Endothelial cell of umbilical vein (primary cell): ENCODE data around the gene HTR3A. TPM values are rescaled to one million over a fixed set of nuclear protein-coding genes. Genes with fewer than 3 reads are reported as not detected.

ENCODE experiments used
- BruUV-seq: library from RNA; stranded (reverse); fragments of 400-500 nt; replicated peaks from 2 replicates; lab custom pipeline; 2021; lab: Mats Ljungman, UMichigan
- CTCF ChIA-PET: fragments of 300-600, 350-600 bp; sonication (Branson Sonifier 250); formaldehyde crosslinking; loops from one replicate; lab custom pipeline; 2021; ENCODE audit warnings: antibody characterized with exemption, inconsistent platforms; lab: Charles Lee
- POLR2A ChIA-PET: fragments of 300-600, 350-600 bp; sonication (Branson Sonifier 250); formaldehyde crosslinking; loops from one replicate; lab custom pipeline; 2021; ENCODE audit warnings: antibody characterized with exemption, inconsistent platforms; lab: Charles Lee
- DNase-seq: peaks from one replicate; pipeline ENCODE4 v3.0.0-alpha.2; 2011; ENCODE audit warnings: low read depth, low spot score
- FAIRE-seq: peaks from 2 replicates; lab custom pipeline; 2011; peaks lifted over from hg19 to GRCh38; lab: Jason Lieb, UNC
- H2AFZ ChIP-seq: 2 replicates; pipeline ENCODE4 v1.6.0; 2012; ENCODE audit warnings: low read depth, low read length, control low read depth, inconsistent platforms
- H3K27ac ChIP-seq: 2 replicates; pipeline ENCODE4 v1.5.1; 2011; ENCODE audit warnings: low read depth, mild to moderate bottlenecking, control low read depth, low read length, moderate library complexity; ENCODE audit not compliant: insufficient read depth
- H3K27me3 ChIP-seq, 2 experiments: 2 replicates each; pipeline versions ENCODE4 v1.6.0 to v1.6.1; 2011; ENCODE audit warnings: low read length in 2 of 2, mixed read lengths in 1 of 2; ENCODE audit not compliant: control insufficient read depth in 2 of 2, insufficient read depth in 2 of 2
- H3K36me3 ChIP-seq, 2 experiments: 2 replicates in 1 of 2; 3 replicates in 1 of 2; pipeline ENCODE4 v1.5.1; 2011; ENCODE audit warnings: low read length in 2 of 2, mild to moderate bottlenecking in 1 of 2, moderate library complexity in 1 of 2; ENCODE audit not compliant: control insufficient read depth in 2 of 2, insufficient read depth in 2 of 2; ENCODE audit errors: extremely low read depth in 1 of 2
- H3K4me1 ChIP-seq: 3 replicates; pipeline ENCODE4 v1.5.1; 2011; ENCODE audit warnings: mild to moderate bottlenecking, low read length; ENCODE audit not compliant: control insufficient read depth, insufficient read depth; ENCODE audit errors: extremely low read depth
- H3K4me2 ChIP-seq: 2 replicates; pipeline ENCODE4 v1.6.1; 2011; ENCODE audit warnings: low read length, control low read depth, mixed read lengths; ENCODE audit not compliant: insufficient read depth
- H3K4me3 ChIP-seq, 3 experiments: fragments of 200-600 bp in 1 of 3; sonication (generic), shearing (Covaris generic) in 1 of 3; replicated peaks in 1 of 3; 2 replicates each; pipeline ENCODE4 v1.5.1; 2011 to 2016; ENCODE audit warnings: control low read depth in 3 of 3, low read length in 3 of 3, mild to moderate bottlenecking in 2 of 3, inconsistent platforms in 1 of 3, low read depth in 1 of 3, moderate library complexity in 1 of 3; ENCODE audit not compliant: insufficient read depth in 1 of 3
- H3K79me2 ChIP-seq: 2 replicates; pipeline ENCODE4 v1.6.0; 2012; ENCODE audit warnings: low read length, inconsistent platforms; ENCODE audit not compliant: control insufficient read depth, insufficient read depth
- H3K9ac ChIP-seq: replicated peaks from 2 replicates; pipeline ENCODE3; 2011; ENCODE audit warnings: low read length, control low read depth; ENCODE audit not compliant: insufficient read depth; ENCODE audit errors: extremely low read depth
- H3K9me1 ChIP-seq: replicated peaks from 3 replicates; pipeline ENCODE4 v1.6.0; 2011; ENCODE audit warnings: mild to moderate bottlenecking, low read length; ENCODE audit not compliant: control insufficient read depth, insufficient read depth; ENCODE audit errors: extremely low read depth
- H3K9me3 ChIP-seq: replicated peaks from 2 replicates; pipeline ENCODE4 v1.5.1; 2012; ENCODE audit warnings: low read length, inconsistent platforms; ENCODE audit not compliant: control insufficient read depth, insufficient read depth
- H4K20me1 ChIP-seq: replicated peaks from 2 replicates; pipeline ENCODE3; 2011; ENCODE audit warnings: mild to moderate bottlenecking, low read length; ENCODE audit not compliant: control insufficient read depth, insufficient read depth; ENCODE audit errors: extremely low read depth
- CTCF ChIP-seq, 2 donors: IDR thresholded peaks; 1 replicate in 1 of 2; 2 replicates in 1 of 2; pipeline ENCODE4 v1.5.1; 2011; ENCODE audit warnings: low read length in 2 of 2, mild to moderate bottlenecking in 2 of 2, moderate library complexity in 2 of 2, control low read depth in 1 of 2, inconsistent platforms in 1 of 2, low read depth in 1 of 2; ENCODE audit not compliant: insufficient read depth in 1 of 2; ENCODE audit errors: extremely low read depth in 1 of 2
- EZH2 ChIP-seq: IDR thresholded peaks from 2 replicates; pipeline ENCODE4 v1.6.1; 2012; ENCODE audit warnings: borderline replicate concordance, low read depth, mild to moderate bottlenecking, moderate library complexity, low read length, inconsistent platforms; ENCODE audit not compliant: severe bottlenecking
- GATA2 ChIP-seq: IDR thresholded peaks from 2 replicates; pipeline ENCODE4 v1.7.0; 2011; ENCODE audit warnings: low read depth, mild to moderate bottlenecking, moderate library complexity, mixed read lengths, low read length; ENCODE audit not compliant: insufficient read length, insufficient read depth
- MAX ChIP-seq: IDR thresholded peaks from 2 replicates; pipeline ENCODE4 v1.6.1; 2011; ENCODE audit not compliant: insufficient read depth, insufficient read length
- MYC ChIP-seq: IDR thresholded peaks from one replicate; pipeline ENCODE4 v1.6.1; 2011; ENCODE audit warnings: mild to moderate bottlenecking, low read depth, low read length
- POLR2AphosphoS5 ChIP-seq: IDR thresholded peaks from 2 replicates; pipeline ENCODE4 v1.6.1; 2012; ENCODE audit warnings: low read depth, mild to moderate bottlenecking, control low read depth, low read length, moderate library complexity; ENCODE audit not compliant: insufficient read depth
- dilution Hi-C: fragments of 300-500 bp; cut with MboI; formaldehyde crosslinking; loops from one replicate; pipeline ENCODE4 v1.15.0; 2019; ENCODE audit warnings: low sequenced_read_pairs; ENCODE audit not compliant: extremely low pct_ligation_motif_present
- intact Hi-C: fragments of 100-400 bp; cut with micrococcal nuclease; formaldehyde crosslinking; loops from one replicate; pipeline ENCODE4 v1.10.0; 2022
- polyA plus RNA-seq, 4 experiments: library from polyadenylated mRNA; depleted of rRNA in 3 of 4; stranded (reverse) in 3 of 4; unstranded in 1 of 4; fragments of >200 nt; gene quantifications; 2 replicates each; pipeline versions ENCODE4 v1.2.1 to v1.2.3, GENCODE V29; 2011 to 2012; ENCODE audit warnings: missing spikeins in 1 of 4
- total RNA-seq: library from RNA; stranded (reverse); gene quantifications from 2 replicates; pipeline ENCODE4 v1.2.3, GENCODE V29; 2021

The HTR3A gene
- total and polyA plus RNA-seq, 2 donors (not counting 3 experiments of a cell fraction or from before 2014, with no cell fraction given) = not detected

- peak overlapping the region; percentile 63 for H3K4me2 ChIP-seq
- BruUV-seq = no TSS peak
- peak overlapping the region; percentile 75 for H2AFZ ChIP-seq
- peak overlapping the region; percentile 56 for H3K9ac ChIP-seq
- DNase-seq (peak; percentile 73), FAIRE-seq (peak; percentile 89)
- H3K27ac ChIP-seq = peak overlapping the region; percentile 56
- H3K36me3 ChIP-seq = no peaks in the 10 kb centered on the region
- H3K79me2 ChIP-seq = no peaks in the 10 kb centered on the region
- H3K4me3 ChIP-seq = peak overlapping the region; percentile 30 to 46 (median 45)
- H3K9me3 ChIP-seq = no peaks in the 10 kb centered on the region
- dilution Hi-C loops (loop anchor here (25.0 kb wide), 1 partner anchor 226 kb away; no protein-coding TSS in a partner anchor), intact Hi-C loops (loop anchor here (1.0 to 2.0 kb wide), 9 partner anchors 23 to 225 kb away; partner anchors contain the start of gene ZBTB16)
- H4K20me1 ChIP-seq = no peaks in the 10 kb centered on the region
- no peak for TF ChIP-seq GATA2
- no peak for TF ChIP-seq MYC
- TF ChIP-seq EZH2 = no peak
- TF ChIP-seq MAX = no peak
- peak; percentile 91 to 93 for TF ChIP-seq CTCF (IDR thresholded peaks at IDR 0.05; ENCODE audit: extremely low read depth in 1 of 2, insufficient read depth in 1 of 2, low read depth in 1 of 2, low read length in 2 of 2)
- peak; percentile 40 for TF ChIP-seq POLR2AphosphoS5
- H3K27me3 ChIP-seq = peaks cover 0 to 1% of the 10 kb centered on the region in 2 experiments
- H3K4me1 ChIP-seq = peaks cover 15% of the 10 kb centered on the region
- no peaks in the 10 kb centered on the region for H3K9me1 ChIP-seq
- CTCF ChIA-PET = interaction anchor here (0.6 to 7.5 kb wide), 10 partner anchors 8 to 230 kb away, joined by 3 to 236 read pairs (median 6); partner anchors contain the start of gene ZBTB16
- POLR2A ChIA-PET = no interaction called here
These were observed 61.4 kb downstream of the HTR3A start for GRCh38 chr11:114036147-114036811.
